Stimulated activated CD8-positive, alpha-beta memory T cell treated with anti-CD3 and anti-CD28 coated beads, Interleukin-12 subunit alpha, Interleukin-12 subunit beta, amount 100 ng/mL, for 24 hours (primary cell): ENCODE results near the gene PIK3CB.
"Not testable (repeated sequence)": the region's sequence is repeated elsewhere in the genome, so short reads cannot be mapped to it uniquely, and the experiment has no call there.

Experiments used
- DNase-seq: peaks from one replicate; pipeline ENCODE4 v3.0.0-alpha.2; 2020; ENCODE audit errors: extremely low read depth

PIK3CB gene

GRCh38 chr3:138761002-138761401 lies 73.7 kb downstream of the PIK3CB start:
- no peak for DNase-seq

GRCh38 chr3:138748190-138748589 lies 86.5 kb downstream of the PIK3CB start:
- DNase-seq: no peak

GRCh38 chr3:138747225-138747624 lies 87.5 kb downstream of the PIK3CB start:
- DNase-seq: no peak

GRCh38 chr3:138740072-138740471 lies 94.7 kb downstream of the PIK3CB start:
- no peak for DNase-seq

GRCh38 chr3:138732456-138732855 lies 102.3 kb downstream of the PIK3CB start:
- no peak for DNase-seq

- DNase-seq: no peak
Measured at GRCh38 chr3:138726946-138727730, 107.6 kb downstream of the PIK3CB start.

GRCh38 chr3:138726042-138726441 lies 108.7 kb downstream of the PIK3CB start:
- not testable (repeated sequence) for DNase-seq

- DNase-seq: no peak
Measured at GRCh38 chr3:138725116-138725515, 109.6 kb downstream of the PIK3CB start.

- DNase-seq: no peak
Measured at GRCh38 chr3:138724443-138724842, 110.3 kb downstream of the PIK3CB start.

- no peak for DNase-seq
Measured at GRCh38 chr3:138718849-138719248, 115.9 kb downstream of the PIK3CB start.

GRCh38 chr3:138717348-138717747 lies 117.4 kb downstream of the PIK3CB start:
- DNase-seq: no peak

- no peak for DNase-seq
Measured at GRCh38 chr3:138712086-138712485, 122.6 kb downstream of the PIK3CB start.

GRCh38 chr3:138705675-138706074 lies 129.1 kb downstream of the PIK3CB start:
- DNase-seq: no peak

GRCh38 chr3:138696666-138697370 lies 137.9 kb downstream of the PIK3CB start:
- no peak for DNase-seq

- DNase-seq: no peak
Measured at GRCh38 chr3:138694287-138695007, 140.3 kb downstream of the PIK3CB start.

- no peak for DNase-seq
Measured at GRCh38 chr3:138692152-138692551, 142.6 kb downstream of the PIK3CB start.

GRCh38 chr3:138691351-138691750 lies 143.4 kb downstream of the PIK3CB start:
- DNase-seq: no peak

GRCh38 chr3:138690036-138690435 lies 144.7 kb downstream of the PIK3CB start:
- no peak for DNase-seq

- no peak for DNase-seq
Measured at GRCh38 chr3:138688871-138689299, 145.8 kb downstream of the PIK3CB start.

GRCh38 chr3:138687236-138687635 lies 147.5 kb downstream of the PIK3CB start:
- DNase-seq: no peak

- no peak for DNase-seq
Measured at GRCh38 chr3:138686771-138687221, 147.9 kb downstream of the PIK3CB start.

GRCh38 chr3:138684396-138684795 lies 150.3 kb downstream of the PIK3CB start:
- no peak for DNase-seq
